Raji (cell line): ENCODE measurements around the gene ACO2.

ENCODE experiments used
- POLR2A ChIP-seq: IDR thresholded peaks from 2 replicates; pipeline ENCODE4 v1.6.1; 2011; ENCODE audit warnings: low read depth, low read length, control low read depth; ENCODE audit not compliant: insufficient read depth

The ACO2 gene

DNA sequence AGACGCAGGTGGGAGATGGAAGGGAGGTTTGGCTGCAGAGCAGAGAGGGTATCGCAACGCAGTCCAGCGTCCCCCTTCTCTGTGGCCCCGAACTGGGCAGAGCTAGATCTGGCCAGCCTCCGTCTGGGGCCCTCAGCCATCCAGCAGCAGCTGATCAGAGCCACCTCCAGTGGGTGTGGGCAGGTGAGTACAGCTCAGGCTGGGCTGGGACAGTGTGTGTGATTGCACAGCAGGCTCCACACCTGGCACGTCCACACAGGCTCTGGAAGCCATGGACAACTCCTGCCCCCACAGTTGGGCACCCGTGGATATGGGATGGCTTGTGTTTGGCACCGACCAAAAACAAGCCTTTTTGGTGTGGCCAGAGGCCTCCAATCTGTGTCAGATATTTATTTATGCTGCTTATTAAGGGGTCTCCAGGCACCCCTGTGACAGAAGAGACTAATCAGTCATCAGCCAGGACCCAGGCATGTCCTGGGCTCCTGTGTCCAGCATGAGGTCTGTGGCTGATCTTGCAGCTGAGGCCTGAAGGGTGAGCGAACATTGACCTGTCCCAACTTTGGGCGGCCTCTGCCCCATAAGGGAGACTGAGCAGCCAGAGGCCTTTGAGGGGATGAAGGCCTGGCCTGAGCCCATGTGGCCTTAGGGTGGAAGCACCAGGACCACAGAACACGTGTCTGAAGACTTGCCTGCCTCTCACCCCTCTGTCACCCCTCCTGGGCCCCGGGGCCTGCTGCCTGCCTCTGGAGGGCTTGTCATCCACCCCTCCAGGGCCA is 56.7 kb downstream of the ACO2 start:
- no peak for TF ChIP-seq POLR2A

DNA sequence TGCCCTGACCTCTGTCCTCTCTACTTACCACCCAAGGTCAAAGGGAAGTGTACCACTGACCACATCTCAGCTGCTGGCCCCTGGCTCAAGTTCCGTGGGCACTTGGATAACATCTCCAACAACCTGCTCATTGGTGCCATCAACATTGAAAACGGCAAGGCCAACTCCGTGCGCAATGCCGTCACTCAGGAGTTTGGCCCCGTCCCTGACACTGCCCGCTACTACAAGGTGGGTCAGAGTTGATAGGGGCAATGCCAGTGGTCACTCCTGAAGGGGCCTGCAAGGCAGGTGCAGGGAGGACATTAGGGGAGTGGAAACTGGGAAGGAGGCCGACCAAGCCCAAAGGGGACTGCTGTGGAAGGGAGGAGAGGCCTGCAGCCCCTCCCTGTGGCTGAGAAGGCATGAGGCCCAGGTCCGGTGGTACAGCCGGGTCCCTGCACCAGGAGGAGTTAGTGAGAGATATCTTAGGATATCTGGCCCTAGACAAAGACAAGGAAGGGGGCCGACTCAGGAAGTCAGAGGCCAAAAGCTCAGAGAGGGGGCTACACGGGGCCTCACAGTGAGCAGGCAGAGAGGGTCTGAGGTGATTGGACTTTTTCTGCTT is 57.4 kb downstream of the ACO2 start:
- TF ChIP-seq POLR2A: no peak

DNA sequence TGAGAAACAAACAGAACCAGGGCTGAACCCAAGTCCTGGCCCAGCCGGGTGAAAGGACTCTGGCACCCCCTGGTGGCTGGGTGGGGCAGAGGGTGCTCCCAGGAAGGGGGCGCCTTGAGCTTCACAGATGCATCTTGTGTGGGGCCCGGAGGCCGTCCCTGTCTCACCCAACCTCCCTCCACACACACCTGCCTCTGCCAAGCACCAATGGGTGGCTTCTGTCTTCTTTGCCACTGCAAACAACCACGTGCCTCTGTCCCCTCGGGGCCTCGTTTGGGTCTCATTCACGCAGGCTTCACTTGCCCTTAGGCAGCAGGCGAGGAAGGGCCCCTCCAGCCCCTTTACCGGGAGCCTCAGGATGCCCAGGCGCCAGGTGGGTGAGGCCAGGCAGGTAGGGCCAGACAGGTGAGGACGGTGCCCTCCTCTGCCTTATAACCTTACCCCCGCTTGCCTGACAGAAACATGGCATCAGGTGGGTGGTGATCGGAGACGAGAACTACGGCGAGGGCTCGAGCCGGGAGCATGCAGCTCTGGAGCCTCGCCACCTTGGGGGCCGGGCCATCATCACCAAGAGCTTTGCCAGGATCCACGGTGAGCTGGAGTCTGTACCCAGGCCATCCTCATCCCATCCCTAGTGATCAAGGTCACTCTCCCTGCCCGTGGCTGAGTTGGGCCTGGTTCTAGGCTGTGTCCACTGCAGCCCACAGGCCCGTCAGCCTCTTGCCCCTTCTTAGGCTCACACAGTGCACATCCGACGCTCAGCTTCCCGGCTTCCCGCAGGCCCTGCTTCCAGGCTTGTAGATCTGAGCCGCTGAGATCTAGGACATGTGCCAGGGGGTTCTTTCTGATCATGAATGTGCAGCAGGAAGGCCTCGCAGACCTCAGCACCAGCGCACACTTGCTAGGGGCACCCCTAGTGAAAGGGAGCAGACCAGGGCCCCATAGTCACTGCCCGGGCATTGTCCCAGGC is 58.2 kb downstream of the ACO2 start:
- TF ChIP-seq POLR2A: no peak

DNA sequence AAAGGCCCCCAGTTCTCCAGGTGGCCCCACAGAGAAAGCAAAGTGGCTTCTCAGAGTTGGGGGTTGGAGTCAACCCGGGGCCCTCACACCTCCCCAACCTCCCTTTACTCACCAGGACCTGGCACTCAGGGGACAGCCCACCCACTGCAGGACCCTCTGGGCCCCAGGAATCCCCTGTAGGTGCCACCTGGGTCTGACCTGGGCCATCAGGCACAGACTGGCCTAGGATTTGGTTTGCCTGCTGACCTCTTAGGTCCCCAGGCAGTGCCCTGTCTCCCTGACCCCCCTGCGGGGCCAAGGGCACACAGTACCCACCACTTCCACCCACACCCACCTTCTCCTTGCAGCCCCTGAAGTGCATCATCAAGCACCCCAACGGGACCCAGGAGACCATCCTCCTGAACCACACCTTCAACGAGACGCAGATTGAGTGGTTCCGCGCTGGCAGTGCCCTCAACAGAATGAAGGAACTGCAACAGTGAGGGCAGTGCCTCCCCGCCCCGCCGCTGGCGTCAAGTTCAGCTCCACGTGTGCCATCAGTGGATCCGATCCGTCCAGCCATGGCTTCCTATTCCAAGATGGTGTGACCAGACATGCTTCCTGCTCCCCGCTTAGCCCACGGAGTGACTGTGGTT is 59.3 kb downstream of the ACO2 start:
- no peak for TF ChIP-seq POLR2A

DNA sequence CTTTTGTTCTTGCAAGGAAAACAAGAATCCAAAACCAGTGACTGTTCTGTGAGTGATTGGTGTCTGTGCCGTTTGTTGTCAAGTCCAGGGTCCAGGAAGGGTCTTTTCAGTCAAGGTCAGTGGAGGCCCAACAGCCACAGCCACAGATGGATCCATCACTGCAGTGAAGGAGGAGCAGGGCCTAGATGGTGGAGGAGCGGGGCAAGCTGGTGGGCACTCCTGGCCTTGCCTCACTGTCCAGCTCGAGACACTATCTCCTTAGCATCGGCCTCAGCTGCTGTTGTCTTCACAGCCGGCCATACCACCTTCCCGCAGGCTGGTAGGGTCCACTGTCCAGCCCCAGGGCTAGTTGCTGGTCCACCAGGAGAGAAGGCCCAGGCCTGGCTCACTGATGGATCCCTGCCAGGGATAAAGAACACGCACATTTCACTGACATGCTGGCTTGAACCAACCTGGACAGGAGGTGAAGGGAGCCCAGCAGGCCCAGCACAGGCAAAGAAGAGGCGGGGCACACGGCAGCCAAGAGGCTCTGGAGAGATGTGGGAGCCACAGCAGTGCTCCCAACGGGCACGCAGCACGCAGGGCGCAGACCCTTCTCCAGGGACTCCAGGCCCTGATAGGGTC is 60.1 kb downstream of the ACO2 start:
- no peak for TF ChIP-seq POLR2A

DNA sequence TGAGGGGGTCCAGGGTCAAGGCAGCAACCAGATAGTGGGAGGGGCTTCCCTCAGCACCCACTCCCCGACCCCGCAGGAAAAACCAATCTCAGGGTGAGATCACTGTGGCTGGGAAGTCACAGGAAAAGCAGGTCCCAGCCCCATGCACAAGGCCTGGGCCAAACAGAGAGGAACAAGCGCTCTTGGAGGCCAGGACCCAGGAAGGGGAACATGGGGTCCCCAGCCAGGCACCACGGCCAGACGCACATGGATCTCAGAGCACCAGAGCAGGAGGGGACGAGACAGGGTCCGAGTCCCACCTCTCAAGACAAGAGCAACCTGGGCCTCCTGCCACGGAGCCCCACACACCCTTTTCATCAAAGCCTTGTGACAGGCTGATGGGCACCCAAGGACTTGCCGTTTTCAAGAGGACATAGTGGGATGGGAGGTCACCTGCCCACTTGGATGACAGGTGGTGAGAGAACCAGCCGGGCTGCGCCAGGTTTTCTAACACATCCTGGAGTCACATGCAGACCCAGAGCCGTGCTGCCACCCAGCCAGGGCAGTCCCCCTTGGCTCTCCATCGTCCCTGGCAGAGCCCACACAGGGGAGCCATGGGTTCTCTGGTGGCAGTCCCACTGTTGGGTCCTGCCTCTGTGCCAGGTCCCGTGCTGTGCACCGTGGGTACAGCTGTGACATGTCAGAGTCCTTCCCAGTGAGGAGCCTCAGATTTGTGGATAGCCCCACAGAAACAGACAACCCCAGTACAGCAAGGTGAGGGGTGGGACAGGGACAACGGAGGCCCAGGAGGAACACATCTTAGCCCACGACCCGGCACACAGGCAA is 62.2 kb downstream of the ACO2 start:
- no peak for TF ChIP-seq POLR2A

DNA sequence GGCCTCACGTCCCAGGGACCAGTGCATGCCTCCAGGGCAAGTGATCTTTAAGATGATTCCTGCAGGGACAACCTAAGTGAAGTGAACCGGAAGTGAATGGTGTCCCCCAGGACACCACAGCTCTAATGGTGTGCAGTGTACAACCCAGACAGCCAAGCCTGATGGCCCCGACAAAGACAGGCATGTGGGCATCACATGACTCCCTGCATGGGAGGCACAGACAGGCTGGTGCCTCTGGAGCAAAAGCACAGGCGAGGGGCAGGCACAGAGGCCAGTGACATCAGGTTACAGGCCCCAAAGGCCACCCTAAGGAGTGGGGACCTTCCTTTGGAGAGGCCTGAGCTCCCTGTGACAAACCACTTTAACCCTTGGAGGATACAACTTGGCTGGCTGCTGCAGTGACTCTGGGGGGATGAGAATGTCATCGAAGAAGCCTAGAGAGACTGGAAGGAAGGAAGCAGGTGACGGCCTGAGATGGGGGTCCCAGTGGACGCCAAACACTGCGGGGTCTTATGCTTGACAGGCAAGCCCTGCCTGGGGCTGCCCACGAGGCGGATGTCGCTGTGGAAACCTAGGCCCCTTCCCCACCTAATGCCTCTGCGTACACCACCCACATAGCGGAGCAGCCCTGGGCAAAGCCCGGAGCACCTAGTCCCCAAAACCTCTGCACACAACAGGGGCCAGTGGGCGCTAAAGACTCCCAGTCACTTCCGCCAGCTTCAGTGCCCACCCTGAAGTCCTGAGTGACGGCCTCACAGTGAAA is 63.0 kb downstream of the ACO2 start:
- TF ChIP-seq POLR2A: no peak

DNA sequence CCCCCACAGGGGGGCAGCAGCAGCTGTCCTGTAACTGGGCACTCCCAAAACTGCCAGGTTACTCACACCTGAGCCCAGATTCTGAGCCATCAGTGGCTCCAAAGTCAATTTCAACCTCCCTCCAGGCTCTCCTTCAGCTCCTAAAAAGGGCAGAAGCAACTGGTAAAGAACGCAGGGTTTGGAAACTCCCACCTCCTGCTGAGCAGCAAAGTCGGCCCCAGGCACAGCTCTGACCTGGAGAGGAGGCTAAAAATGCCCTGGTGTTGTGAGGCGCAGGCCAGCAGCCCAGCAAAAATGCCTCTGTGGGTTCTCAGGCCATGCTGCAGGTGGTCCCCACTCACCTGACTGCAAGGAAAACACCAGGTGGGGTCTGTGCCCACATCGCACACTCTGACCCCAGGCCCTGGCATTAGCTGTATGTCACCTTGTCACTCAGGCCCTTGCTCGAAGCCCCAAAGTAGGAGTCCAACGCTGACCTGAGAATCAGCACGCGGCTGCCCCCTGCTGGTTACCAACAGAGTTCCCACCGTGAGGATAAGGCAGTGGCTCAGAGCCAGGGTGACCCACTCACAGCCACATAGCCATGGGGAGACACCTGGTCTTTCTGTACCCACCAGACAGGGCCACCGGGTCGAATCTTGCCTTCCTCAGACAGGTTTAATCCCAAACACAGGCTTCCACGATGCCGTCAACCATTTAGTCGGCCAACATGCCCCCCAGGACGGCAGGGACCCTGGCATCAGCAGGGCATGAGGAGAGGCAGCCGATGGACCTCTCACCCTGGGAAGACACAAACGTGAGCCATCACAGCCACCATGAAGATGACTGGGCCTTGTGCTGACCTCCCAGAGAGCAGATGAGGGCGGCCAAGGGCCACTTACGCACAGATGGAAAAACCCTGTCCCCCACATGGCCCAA is 64.2 kb downstream of the ACO2 start:
- no peak for TF ChIP-seq POLR2A

DNA sequence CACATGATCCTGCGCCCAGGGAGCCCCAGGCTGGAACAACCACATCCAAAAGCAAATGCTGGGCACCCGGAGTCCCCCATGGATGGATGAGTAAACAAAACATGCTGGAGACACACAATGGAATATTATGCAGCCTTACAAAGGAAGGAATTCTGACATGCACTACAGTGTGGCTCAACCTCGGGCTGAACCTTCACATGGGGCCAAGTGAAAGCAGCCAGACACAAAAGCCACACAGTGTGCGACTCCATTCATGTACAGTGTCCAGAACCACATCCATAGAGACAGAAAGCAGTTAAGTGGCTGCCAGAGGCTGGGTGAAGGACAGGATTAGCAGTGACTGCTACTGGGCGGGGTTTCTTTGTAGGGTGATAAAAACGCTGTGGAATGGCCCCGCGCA is 65.3 kb downstream of the ACO2 start:
- TF ChIP-seq POLR2A: no peak

DNA sequence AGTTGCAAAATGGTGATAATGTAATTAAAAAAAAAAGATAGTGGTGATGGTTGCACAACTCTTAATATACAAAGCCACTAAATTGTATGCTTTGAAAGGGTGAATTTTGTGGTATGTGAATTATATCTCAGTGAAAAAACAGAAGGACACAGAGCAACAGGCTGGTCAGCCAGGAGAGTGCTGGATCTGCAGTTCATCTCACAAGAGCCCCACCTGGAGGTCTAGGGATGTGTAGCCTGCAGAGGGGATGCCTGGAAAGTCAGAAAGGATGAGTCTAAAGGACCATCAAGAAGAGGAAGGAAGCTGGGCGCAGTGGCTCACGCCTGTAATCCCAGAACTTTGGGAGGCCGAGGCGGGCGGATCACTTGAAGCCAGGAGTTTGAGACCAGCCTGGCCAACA is 66.3 kb downstream of the ACO2 start:
- TF ChIP-seq POLR2A: no peak

DNA sequence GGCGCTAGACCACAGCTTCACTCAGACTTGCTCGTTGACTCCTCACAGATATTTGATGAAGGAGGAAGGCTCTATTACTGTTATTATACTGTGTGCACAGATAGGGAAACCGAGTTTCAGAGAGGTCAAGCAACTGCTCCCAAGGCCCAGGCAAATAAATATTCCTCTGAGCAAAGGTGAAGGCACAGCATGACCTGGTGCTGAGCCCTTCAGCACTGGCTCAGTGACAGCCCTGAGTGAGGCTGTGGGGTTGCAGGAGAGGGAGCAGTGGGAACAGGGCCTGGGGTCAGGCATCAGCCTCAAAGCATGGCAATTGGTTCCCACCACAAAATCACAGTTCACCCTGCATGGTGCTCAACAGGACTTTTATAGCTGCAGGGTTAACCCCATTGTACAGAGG is 68.3 kb downstream of the ACO2 start:
- no peak for TF ChIP-seq POLR2A

DNA sequence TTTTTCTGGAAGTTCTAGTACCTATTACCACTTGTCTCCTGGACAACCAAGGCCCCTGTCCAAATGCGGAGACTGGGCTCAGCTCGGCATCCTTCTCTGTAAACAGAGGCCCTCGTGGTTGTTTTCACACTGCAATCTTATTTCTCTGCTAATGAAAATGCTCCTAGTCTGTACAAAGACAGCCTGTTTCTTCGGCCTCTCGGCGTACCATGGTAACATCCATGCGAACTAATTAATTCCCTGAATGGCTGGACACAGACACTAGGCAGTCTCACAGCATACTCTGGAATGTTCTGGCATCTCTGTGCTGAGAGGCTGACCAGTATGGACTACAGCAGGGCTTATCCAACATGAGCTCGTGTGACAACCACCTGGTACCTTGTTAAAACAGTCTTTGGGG is 69.7 kb downstream of the ACO2 start:
- no peak for TF ChIP-seq POLR2A
